GM18505 (cell line): ENCODE measurements around the gene ZNF672.
"Not testable (repeated sequence)": the region's sequence is repeated elsewhere in the genome, so short reads cannot be mapped to it uniquely, and the experiment has no call there.

ENCODE experiments used
- ATAC-seq: cut with Tn5 transposase; IDR thresholded peaks from one replicate; pipeline ENCODE4 v1.9.1; 2021; ENCODE audit not compliant: unreplicated experiment
- POLR2A ChIP-seq: IDR thresholded peaks from 4 replicates; pipeline ENCODE4 v1.6.1; 2011; ENCODE audit warnings: borderline replicate concordance; ENCODE audit not compliant: insufficient read depth, insufficient read length; ENCODE audit errors: extremely low read depth

Gene ZNF672

GRCh38 chr1:248837781-248838356, at the start of gene ZNF672:
TSS of gene ZNF672 (plus strand) at chr1:248838224. CDS start at chr1:248847275, 9,051 bp downstream.
- ATAC-seq = peak; percentile 84

DNA sequence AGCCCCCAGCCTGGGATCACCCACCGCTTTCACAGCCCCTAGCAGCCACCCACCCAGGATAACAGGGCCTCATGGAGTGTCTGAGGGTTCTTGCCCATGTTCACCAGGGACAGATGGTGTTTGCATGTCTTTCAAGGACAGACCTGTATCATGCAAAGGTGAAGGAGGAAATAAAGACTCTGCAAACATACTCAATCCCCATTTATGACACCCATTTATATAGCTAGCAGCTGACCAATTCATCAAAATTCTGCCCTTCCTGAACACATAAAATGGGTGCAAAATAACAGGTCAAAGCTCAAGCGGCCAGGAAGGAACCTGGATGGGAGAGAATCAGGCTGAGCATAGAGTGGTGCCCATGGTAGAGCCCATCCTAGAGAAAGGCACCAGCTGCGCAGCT, 49.7 kb upstream of the ZNF672 start:
- ATAC-seq = no peak
- no peak for TF ChIP-seq POLR2A

More at GRCh38 chr1:248837781-248838356, at the start of gene ZNF672:
- TF ChIP-seq POLR2A = peak; percentile 86

GRCh38 chr1:248789337-248789736, 48.7 kb upstream of the ZNF672 start:
- ATAC-seq = not testable (repeated sequence)

- TF ChIP-seq POLR2A = no peak
- ATAC-seq = no peak
Measured at GRCh38 chr1:248790456-248790855, 47.6 kb upstream of the ZNF672 start.

GRCh38 chr1:248791010-248791409, 47.0 kb upstream of the ZNF672 start:
- TF ChIP-seq POLR2A = no peak
- ATAC-seq = no peak

GRCh38 chr1:248792342-248792741, 45.7 kb upstream of the ZNF672 start:
- peak; percentile 49 for ATAC-seq
- no peak for TF ChIP-seq POLR2A

DNA sequence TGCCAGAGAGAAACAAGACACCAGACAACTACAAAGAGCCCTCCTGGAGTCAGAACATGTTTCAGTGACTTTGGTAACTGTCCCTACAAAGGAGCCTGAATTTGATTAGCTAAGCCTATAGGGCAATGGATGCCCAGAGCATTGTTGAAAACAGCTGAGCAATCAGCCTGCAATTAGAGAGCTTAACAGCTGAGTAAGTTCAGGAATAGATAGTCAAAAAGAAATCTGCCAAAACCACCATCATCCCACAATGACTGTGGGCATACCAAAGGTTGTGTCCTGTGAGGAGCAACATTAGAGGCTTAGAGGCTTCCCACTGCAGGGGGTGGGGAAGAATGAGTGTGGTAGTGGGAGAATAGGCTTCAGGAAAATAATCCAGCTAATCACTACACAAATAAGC, 44.4 kb upstream of the ZNF672 start:
- TF ChIP-seq POLR2A = no peak
- ATAC-seq = peak; percentile 85

DNA sequence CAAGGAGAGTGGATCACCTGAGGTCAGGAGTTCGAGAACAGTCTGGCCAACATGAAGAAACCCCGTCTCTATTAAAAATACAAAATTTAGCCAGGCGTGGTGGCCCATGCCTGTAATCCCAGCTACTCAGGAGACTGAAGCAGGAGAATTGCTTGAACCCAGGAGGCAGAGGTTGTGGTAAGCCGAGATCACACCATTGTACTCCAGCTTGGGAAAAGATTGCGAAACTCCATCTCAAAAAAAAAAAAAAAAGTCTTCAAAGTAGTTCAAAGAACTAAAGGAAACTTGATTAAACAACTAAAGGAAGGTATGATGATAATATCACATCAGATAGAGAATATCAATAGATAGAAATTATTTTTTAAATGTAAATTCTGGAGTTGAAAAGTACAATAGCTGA, 43.4 kb upstream of the ZNF672 start:
- ATAC-seq = not testable (repeated sequence)

DNA sequence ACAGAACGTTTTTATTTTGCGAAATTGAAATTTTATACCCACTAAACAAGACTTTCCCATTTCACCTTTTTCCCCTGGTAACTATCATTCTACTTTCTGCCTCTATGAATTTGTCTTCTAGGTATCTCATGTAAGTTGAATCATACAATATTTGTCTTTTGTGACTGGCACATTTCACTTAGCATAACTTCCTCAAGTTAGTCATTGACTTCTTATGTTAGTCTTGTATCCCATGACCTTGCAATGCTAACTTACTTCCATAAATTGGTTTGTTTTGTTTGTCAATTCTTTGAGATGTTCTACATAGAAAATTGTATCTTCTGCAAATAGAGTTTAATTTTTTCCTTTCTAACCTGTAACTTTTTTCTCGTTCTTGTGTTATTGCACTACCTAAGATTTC, 39.2 kb upstream of the ZNF672 start:
- TF ChIP-seq POLR2A = no peak
- no peak for ATAC-seq

DNA sequence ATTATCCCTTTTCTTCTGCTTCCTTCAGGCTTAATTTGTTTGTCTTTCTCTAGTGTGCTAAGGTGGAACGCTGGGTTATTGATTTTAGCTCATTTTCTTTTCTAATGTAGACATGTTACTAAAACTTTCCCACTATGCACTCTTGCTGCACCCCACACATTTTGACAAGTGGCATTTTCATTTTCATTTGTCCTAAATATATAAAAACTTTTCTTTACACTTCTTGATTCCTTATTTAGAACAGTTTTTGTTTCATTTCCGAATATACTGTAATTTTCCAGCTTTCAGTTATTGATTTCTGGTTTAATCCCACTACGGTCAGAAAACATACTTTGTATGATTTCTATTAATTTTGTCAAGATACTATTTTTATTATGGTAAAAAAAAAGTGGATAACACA, 37.6 kb upstream of the ZNF672 start:
- no peak for ATAC-seq
- no peak for TF ChIP-seq POLR2A

DNA sequence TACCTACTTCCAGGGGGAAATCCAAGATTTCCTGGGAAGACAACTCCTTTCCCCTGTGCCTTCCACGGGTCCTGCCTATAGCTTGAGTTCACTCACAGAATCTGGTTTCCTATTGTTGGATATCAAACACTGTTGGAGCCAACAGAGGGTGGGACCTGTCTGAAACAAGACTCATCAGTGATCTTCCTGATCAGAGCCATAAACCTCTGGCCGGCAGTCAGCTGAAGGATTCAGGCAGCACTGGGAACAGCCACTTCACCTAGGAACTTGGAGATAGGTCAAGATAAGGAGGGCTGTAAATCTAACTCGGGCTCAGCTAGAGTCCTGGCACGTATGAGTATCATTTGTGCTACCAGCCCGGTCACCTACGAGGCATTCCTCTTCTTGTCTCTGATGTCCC, 35.6 kb upstream of the ZNF672 start:
- TF ChIP-seq POLR2A = no peak
- no peak for ATAC-seq

DNA sequence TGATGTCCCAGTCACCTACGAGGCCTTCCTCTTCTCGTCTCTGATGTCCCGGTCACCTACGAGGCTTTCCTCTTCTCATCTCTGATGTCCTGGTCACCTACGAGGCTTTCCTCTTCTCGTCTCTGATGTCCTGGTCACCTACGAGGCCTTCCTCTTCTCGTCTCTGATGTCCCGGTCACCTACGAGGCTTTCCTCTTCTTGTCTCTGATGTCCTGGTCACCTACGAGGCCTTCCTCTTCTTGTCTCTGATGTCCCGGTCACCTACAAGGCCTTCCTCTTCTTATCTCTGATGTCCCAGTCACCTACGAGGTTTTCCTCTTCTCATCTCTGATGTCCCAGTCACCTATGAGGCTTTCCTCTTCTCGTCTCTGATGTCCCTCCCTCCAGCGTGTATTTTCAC, 34.5 kb upstream of the ZNF672 start:
- ATAC-seq = not testable (repeated sequence)

GRCh38 chr1:248804771-248805681, 33.0 kb upstream of the ZNF672 start:
- ATAC-seq = peak; percentile 94
- peak; percentile 41 for TF ChIP-seq POLR2A

- ATAC-seq = no peak
- TF ChIP-seq POLR2A = no peak
Measured at GRCh38 chr1:248805876-248806275, 32.1 kb upstream of the ZNF672 start.
